ENCODE measurements around the gene HOXC9.
A peak's percentile ranks its signal among the peaks of the same experiment; 100 is the strongest.

Gene HOXC9

DNA sequence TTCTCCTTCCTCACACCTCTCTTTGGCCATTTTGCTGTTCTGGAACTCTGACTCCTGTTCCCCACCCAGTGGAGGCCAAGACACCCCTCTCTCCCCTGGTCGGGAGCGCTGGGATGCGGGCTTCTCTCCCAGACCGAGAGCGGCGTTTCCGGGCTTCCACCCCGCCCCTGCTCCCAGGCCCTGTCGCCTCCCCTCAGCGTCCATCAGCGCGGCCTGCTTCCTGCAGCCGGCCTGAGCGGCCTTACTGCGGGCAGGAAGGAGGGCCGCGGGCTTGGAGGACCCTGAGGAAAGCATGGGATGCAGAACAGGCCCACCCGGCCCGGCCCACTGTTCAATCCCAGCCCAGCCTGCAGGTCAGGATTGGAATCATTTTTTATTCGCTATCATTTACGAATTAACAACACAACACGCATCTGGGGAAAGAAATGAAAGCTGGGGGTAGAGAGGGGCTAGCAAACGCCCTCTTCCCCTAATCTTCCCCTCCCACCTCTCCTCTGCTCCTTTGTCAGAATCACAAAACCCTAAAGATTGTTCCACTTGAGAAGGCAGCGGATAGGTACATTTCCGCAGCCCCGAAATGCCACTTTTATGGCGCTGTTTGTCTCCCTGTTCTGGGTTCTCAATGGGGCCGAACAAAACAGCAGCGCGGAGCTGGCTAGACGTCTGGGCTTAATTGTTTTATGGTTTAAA, 5.0 kb downstream of the HOXC9 start:
- H3K9me3 ChIP-seq (ENCODE audit: severe bottlenecking): no peaks in the 10 kb centered on the region
- TF ChIP-seq, protein P1, sequence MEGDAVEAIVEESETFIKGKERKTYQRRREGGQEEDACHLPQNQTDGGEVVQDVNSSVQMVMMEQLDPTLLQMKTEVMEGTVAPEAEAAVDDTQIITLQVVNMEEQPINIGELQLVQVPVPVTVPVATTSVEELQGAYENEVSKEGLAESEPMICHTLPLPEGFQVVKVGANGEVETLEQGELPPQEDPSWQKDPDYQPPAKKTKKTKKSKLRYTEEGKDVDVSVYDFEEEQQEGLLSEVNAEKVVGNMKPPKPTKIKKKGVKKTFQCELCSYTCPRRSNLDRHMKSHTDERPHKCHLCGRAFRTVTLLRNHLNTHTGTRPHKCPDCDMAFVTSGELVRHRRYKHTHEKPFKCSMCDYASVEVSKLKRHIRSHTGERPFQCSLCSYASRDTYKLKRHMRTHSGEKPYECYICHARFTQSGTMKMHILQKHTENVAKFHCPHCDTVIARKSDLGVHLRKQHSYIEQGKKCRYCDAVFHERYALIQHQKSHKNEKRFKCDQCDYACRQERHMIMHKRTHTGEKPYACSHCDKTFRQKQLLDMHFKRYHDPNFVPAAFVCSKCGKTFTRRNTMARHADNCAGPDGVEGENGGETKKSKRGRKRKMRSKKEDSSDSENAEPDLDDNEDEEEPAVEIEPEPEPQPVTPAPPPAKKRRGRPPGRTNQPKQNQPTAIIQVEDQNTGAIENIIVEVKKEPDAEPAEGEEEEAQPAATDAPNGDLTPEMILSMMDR (IDR thresholded peaks at IDR 0.05; ENCODE audit: low read depth, low read length): no peak
- H3K27ac ChIP-seq: peak overlapping the region; percentile 22
- no peak for DNase-seq
- H3K4me3 ChIP-seq (ENCODE audit: low read depth, low read length): peak overlapping the region; percentile 29; the same call in 1 of the 2 replicates
- H3K36me3 ChIP-seq: peaks cover 4% of the 10 kb centered on the region
- H3K27me3 ChIP-seq (ENCODE audit: insufficient read depth, low read depth, severe bottlenecking): no peaks in the 10 kb centered on the region

DNA sequence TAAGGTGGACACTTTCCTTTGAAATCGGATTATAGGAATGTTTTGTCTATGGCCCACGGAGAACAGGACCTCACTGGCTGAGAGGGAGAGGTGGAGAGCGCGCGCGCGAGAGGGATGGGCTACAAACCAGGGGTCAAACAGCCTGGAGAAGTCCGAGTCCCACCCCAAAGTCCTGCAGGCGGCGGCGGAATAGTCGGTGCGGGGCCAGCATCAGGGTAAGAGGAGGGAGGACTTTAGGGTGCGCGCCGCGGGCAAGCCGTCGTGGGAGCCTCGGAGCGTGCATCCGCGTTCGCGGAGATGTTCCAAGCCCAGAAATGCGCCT, 5.5 kb downstream of the HOXC9 start:
- peak overlapping the region; percentile 29 for H3K4me3 ChIP-seq (ENCODE audit: low read depth, low read length)
- no peaks in the 10 kb centered on the region for H3K27me3 ChIP-seq (ENCODE audit: insufficient read depth, low read depth, severe bottlenecking)
- peaks cover 4% of the 10 kb centered on the region for H3K36me3 ChIP-seq
- no peak for DNase-seq
- TF ChIP-seq, protein P1 (IDR thresholded peaks at IDR 0.05; ENCODE audit: low read depth, low read length): no peak
- H3K9me3 ChIP-seq (ENCODE audit: severe bottlenecking): no peaks in the 10 kb centered on the region
- H3K27ac ChIP-seq: peak overlapping the region; percentile 50

DNA sequence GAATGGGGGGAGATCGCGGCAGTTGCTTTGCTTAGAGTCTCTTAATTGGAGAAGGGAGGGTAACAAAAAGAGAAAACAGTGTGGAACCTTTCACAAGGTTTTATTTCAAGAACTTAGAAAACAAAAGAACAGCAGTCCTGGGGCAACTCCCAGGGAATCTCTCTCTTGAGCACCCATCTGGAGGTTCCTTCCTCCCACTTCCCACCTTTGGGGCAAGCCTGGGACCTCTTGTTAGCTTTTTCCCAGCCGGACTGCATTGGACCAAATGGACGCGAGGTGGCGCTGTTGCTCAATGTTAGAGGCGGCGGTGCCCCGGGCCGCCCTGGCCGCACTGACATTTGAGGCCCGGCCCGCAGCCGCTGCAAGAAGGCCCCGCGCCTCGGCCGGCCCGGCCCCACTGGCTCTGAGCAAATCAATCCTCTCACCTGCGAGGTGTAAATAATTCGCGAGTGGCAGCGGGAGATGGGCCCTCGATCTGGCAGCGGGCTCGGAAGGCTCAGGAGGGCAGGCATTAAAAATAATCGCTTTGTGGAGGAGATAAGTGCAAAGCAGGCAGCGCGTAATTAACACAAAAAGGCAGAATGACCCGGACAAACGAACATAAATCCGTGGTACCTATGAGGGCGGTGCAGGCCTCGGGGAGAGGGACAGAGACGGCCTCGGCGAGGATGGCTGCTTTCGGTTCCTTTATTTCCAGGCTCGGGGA, 6.0 kb downstream of the HOXC9 start:
- Histone ChIP-seq H3K36me3 (peaks cover 4% of the 10 kb centered on the region), H3K4me3 (ENCODE audit: low read depth, low read length) (peak overlapping the region; percentile 29), H3K27ac (peak overlapping the region; percentile 50), H3K9me3 (ENCODE audit: severe bottlenecking) (no peaks in the 10 kb centered on the region), H3K27me3 (ENCODE audit: insufficient read depth, low read depth, severe bottlenecking) (no peaks in the 10 kb centered on the region)
- TF ChIP-seq, protein P1 (IDR thresholded peaks at IDR 0.05; ENCODE audit: low read depth, low read length): peak; percentile 89
- peak; percentile 85 for DNase-seq

DNA sequence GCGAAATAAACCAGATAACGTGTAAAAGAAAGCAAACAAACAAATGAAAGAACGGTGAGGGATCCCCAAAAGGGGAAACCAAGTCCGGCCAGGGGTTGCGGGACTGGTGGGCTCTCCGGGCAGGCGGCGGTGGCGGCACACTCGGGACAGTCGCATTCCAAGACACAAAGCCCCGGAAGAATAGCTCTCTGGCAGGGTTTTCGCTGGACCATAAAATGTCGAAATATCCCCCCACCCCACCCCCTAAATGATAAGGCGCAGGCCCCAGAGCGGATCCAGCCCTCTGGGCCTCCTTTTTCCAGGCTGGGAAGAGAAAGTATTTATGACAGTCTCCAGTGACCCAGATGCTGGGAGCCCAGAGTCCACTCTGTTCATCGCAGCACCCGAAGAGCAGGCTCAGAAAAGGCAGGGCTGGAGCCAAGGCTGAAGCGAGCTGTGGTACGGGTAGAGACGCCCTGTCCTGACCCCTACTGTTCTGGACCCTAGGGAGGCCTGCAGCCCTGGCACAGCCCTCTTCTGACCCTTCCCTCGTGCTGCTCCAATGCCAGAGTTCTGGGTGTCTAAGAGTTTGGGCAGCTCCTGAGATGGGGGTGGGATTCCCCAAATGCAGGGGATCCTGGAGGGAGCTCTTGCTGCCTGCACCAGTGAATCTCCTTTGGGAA, 6.7 kb downstream of the HOXC9 start:
- no peaks in the 10 kb centered on the region for H3K27me3 ChIP-seq (ENCODE audit: insufficient read depth, low read depth, severe bottlenecking)
- no peaks in the 10 kb centered on the region for H3K9me3 ChIP-seq (ENCODE audit: severe bottlenecking)
- peaks cover 4% of the 10 kb centered on the region for H3K36me3 ChIP-seq
- DNase-seq: no peak
- TF ChIP-seq, protein P1 (IDR thresholded peaks at IDR 0.05; ENCODE audit: low read depth, low read length): no peak
- H3K4me3 ChIP-seq (ENCODE audit: low read depth, low read length): no peak overlapping the region
- peak overlapping the region; percentile 50 for H3K27ac ChIP-seq

DNA sequence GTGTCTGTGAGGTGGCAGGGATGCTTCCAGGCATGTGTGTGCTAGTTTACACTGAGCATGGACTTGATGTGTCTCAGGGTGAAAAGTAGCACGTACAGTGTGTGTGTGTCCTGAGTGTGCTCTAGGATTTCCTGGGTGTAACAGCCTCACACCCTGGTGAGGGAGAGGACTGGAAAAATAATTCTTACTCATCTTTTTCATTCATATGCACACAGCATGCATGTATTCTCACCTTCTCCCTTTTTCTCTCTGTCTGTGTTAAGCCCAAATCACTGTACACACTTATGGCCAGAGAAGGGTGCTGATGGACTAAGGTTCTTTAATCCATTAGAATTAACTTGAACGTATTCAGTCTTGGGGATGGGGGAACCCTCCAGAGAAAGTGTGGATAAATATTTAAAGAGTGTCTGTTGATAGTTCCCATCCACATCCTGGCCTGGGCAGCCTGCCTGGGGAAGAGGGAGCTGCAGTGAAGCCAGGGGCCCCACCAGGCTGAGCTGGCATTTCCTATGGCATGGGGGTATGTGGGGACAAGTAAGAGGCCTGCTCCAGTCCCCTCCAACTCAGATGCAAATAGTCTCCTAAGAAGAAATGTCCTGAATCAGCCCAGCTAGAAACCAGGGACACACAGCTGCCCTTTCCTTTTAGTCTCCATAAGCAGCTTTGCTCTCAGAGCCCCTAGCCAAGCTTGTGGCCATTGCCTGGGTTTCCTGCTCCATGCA, 7.7 kb downstream of the HOXC9 start:
- no peaks in the 10 kb centered on the region for H3K27me3 ChIP-seq (ENCODE audit: insufficient read depth, low read depth, severe bottlenecking)
- TF ChIP-seq, protein P1 (IDR thresholded peaks at IDR 0.05; ENCODE audit: low read depth, low read length): no peak
- H3K9me3 ChIP-seq (ENCODE audit: severe bottlenecking): no peaks in the 10 kb centered on the region
- H3K4me3 ChIP-seq (ENCODE audit: low read depth, low read length): peak overlapping the region; percentile 11; the same call in 1 of the 2 replicates
- H3K27ac ChIP-seq: peak overlapping the region; percentile 47
- peaks cover under 1% of the 10 kb centered on the region; the same call in 1 of the 2 replicates for H3K36me3 ChIP-seq
- DNase-seq: no peak
